Stimulated activated CD4-positive, alpha-beta T cell treated with anti-CD3 and anti-CD28 coated beads, Interleukin-1b, Interleukin-23, amount 100 ng/mL, for 48 hours (primary cell): Measurements from ENCODE around the gene CD80.

Source experiments
- DNase-seq: peaks from one replicate; pipeline ENCODE4 v3.0.0-alpha.2; 2020

The CD80 gene

DNA sequence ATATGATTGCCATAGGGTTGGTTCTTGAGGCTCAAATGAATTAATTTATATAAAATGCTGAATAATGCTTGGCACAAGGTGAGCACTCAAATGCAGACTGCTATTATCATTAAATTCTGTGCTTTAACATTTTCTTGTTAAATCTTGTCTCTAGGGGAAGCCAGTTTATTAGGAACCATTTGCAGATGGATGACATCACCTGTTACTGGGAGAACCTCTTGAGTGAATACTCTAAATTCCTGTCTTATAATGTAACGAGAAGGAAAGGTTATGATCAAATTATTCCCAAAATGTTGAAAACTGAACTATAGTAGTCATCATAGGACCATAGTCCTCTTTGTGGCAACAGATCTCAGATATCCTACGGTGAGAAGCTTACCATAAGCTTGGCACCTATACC, 67.3 kb downstream of the CD80 start:
- DNase-seq, result no peak

DNA sequence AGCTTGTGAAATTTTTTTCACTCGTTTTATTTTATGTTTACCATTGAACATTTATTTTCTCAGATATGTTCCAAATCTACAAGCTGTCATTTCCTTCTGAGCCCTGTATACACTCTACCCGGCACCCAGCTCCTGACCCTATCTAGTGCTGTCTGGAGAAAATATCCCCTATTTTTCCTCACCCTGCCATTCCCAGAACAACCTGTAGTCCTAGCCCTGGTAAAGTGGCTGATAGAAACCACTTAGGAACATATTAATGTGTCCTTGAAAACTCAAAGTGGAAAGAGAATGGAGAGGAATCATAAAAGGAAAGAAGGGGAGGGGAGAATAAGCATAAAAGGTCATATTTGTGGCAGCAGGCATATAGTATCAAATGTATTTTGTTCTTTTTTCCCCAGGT, 69.3 kb downstream of the CD80 start:
- no peak for DNase-seq

DNA sequence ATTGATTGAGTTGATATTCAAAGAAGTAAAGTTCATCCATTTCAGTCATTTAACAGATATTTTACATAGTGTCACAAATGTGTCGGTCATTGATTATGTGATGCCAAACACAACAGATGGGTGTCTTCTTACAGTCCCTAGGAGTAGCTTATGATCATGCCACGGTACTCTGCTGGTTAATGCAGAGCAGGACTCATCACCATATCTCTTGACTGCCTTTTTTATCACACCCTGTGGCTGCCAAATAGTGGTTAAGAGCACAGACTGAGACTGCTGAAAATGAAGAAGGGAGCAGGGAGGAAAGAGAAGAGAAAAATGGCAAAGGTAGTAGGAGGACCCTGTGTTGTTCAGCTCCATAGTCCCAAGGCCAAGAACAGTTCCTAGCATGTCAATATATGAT, 73.9 kb downstream of the CD80 start:
- no peak for DNase-seq

DNA sequence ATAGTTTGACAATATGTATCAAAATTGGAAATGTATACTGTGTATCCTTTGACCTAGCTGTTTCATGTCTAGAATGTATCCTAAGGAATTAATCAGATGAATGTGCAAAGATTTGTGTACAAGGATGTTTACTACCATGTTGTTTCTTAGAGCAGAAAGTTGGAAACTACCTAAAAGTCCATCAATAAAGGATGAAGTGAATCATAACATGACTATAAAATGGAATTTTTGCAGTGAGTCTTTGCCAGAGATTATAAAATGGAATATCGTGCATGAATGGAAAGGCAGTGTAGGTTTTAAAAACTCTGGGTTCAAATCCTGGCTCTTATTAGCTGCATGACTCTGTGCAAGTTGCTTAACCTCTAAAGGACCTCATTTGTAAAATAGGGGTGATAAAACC, 76.3 kb downstream of the CD80 start:
- no peak for DNase-seq

DNA sequence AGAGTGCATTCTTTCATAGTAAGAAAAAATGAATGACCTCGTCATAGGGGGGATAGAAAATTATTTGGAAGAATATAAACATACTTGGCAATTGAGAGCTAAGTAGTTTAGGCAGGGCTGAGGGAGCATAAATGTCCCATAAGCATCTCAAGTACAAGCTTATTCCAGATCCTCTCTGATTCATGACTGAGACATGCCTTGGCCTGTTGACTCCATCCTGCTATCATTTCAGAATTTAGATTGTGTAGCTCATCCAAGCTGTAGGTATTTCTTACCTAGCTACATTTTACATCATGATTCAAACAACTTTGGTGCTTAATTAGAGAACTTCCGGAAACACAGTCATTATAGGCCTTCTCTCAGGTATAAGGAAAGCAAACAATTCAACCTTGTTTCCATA, 78.3 kb downstream of the CD80 start:
- no peak for DNase-seq
